Measurements from ENCODE around the gene DVL1. TPM values are rescaled to one million over a fixed set of nuclear protein-coding genes. Genes with fewer than 3 reads are reported as not detected.

Gene DVL1
- total and polyA plus RNA-seq, 9 of the 15 experiments (the other 6 are each of a cell fraction or from before 2014, with no cell fraction given), result 0.62 to 135 (median 24.3) TPM

DNA sequence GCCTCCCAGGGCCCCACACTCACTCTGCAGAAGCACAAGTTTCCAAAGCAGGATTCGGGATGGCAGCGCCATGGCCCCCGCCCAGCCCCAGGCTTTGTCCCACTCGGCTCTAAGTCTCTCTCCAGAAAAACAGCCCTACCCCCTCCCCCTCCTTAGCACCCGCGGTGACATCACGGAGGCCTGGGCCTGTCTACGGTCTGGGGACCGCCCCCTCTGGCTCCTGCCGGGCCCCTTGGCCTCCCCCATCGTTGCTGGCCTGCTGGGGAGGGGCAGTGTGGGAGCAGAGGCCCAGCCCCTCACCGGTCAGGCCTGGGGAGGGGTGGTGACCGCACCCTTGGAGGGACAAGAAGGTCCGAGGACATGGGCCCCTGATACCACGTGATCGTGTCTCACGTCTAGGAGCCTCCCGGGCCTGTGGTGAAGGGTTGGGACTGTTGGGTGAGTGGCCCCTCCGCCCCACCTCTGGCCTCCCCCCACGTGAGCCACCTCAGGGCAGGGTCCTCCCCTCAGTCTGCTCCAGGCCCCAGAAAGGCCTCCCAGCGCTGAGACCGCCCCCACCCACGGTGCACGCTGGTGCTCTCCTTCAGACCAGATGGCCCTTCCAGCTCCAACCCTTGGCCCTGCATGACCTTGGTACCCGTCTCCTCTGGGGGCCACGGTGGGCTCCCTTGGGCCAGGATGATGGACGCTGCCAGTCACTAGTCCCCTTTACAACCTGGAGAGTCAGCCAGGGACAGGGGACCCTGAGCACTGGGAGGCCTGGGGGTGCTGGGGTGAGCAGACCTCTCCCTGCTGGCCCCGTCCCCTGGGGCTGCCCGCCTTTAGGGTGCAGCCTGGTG lies 9.4 kb upstream of the DVL1 start, which contains the start of gene MXRA8 (continued):
- TF ChIP-seq, protein P1, sequence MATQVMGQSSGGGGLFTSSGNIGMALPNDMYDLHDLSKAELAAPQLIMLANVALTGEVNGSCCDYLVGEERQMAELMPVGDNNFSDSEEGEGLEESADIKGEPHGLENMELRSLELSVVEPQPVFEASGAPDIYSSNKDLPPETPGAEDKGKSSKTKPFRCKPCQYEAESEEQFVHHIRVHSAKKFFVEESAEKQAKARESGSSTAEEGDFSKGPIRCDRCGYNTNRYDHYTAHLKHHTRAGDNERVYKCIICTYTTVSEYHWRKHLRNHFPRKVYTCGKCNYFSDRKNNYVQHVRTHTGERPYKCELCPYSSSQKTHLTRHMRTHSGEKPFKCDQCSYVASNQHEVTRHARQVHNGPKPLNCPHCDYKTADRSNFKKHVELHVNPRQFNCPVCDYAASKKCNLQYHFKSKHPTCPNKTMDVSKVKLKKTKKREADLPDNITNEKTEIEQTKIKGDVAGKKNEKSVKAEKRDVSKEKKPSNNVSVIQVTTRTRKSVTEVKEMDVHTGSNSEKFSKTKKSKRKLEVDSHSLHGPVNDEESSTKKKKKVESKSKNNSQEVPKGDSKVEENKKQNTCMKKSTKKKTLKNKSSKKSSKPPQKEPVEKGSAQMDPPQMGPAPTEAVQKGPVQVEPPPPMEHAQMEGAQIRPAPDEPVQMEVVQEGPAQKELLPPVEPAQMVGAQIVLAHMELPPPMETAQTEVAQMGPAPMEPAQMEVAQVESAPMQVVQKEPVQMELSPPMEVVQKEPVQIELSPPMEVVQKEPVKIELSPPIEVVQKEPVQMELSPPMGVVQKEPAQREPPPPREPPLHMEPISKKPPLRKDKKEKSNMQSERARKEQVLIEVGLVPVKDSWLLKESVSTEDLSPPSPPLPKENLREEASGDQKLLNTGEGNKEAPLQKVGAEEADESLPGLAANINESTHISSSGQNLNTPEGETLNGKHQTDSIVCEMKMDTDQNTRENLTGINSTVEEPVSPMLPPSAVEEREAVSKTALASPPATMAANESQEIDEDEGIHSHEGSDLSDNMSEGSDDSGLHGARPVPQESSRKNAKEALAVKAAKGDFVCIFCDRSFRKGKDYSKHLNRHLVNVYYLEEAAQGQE (IDR thresholded peaks at IDR 0.05; ENCODE audit: borderline replicate concordance), result peak; percentile 62; the same call in 1 of the 2 replicates
- TF ChIP-seq, protein P1 (CRISPR knock-in tag; IDR thresholded peaks at IDR 0.05; ENCODE audit: low read depth), result no peak
- TF ChIP-seq, protein P2, sequence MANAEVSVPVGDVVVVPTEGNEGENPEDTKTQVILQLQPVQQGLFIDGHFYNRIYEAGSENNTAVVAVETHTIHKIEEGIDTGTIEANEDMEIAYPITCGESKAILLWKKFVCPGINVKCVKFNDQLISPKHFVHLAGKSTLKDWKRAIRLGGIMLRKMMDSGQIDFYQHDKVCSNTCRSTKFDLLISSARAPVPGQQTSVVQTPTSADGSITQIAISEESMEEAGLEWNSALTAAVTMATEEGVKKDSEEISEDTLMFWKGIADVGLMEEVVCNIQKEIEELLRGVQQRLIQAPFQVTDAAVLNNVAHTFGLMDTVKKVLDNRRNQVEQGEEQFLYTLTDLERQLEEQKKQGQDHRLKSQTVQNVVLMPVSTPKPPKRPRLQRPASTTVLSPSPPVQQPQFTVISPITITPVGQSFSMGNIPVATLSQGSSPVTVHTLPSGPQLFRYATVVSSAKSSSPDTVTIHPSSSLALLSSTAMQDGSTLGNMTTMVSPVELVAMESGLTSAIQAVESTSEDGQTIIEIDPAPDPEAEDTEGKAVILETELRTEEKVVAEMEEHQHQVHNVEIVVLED (CRISPR knock-in tag; IDR thresholded peaks at IDR 0.05), result no peak
- TF ChIP-seq CHD1 (IDR thresholded peaks at IDR 0.05; ENCODE audit: low read length), result no peak
- TF ChIP-seq GABPB1 (CRISPR knock-in tag; IDR thresholded peaks at IDR 0.05), result no peak
- TF ChIP-seq HNRNPK (IDR thresholded peaks at IDR 0.05; ENCODE audit: low read depth, low read length, poor library complexity, severe bottlenecking), result no peak
- no peak for TF ChIP-seq MIER1 (IDR thresholded peaks at IDR 0.05; ENCODE audit: low read depth)
- no peak for TF ChIP-seq CBX5 (IDR thresholded peaks at IDR 0.05; ENCODE audit: borderline replicate concordance, low read depth)
- TF ChIP-seq, protein P3, sequence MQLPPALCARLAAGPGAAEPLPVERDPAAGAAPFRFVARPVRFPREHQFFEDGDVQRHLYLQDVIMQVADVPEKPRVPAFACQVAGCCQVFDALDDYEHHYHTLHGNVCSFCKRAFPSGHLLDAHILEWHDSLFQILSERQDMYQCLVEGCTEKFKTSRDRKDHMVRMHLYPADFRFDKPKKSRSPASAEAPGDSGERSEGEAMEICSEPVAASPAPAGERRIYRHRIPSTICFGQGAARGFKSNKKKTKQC (CRISPR knock-in tag; IDR thresholded peaks at IDR 0.05), result 0 out of 2 replicates have a peak, but pooled peaks have one; percentile 20
- no peak for TF ChIP-seq ZNF57 (CRISPR knock-in tag; IDR thresholded peaks at IDR 0.05)
- TF ChIP-seq TAF15 (IDR thresholded peaks at IDR 0.05; ENCODE audit: low read depth, low read length), result no peak
